ENCODE results near the gene LY6G5C. TPM values are rescaled to one million over a fixed set of nuclear protein-coding genes. Genes with fewer than 3 reads are reported as not detected.
A peak's percentile ranks its signal among the peaks of the same experiment; 100 is the strongest.

Gene LY6G5C
- total and polyA plus RNA-seq, 9 of the 15 experiments (the other 6 are each of a cell fraction or from before 2014, with no cell fraction given): 0.10 to 0.67 (median 0.46) TPM; not detected in 4

- FAIRE-seq (no peak), DNase-seq (ENCODE audit: extremely low read depth in 1 of 4, low spot score in 3 of 4) (no peak), ATAC-seq (peak; percentile 15)
- no peak overlapping the region for H3K4me2 ChIP-seq (ENCODE audit: insufficient read depth, low read length)
- in situ Hi-C loops (cut with MboI) (no loop called here), intact Hi-C loops (cut with micrococcal nuclease) (no loop called here)
- H3K36me3 ChIP-seq (ENCODE audit: control insufficient read depth, insufficient read depth, low read length): peaks cover 98% of the 10 kb centered on the region
- TF ChIP-seq POLR2AphosphoS5 (IDR thresholded peaks at IDR 0.05; ENCODE audit: control insufficient read depth, insufficient read depth, low read depth, low read length) (0 out of 2 replicates have a peak, but pooled peaks have one; percentile 18), POLR2G (IDR thresholded peaks at IDR 0.05; ENCODE audit: low read depth, low read length) (peak; percentile 56), RBM22 (IDR thresholded peaks at IDR 0.05; ENCODE audit: low read depth, low read length, poor library complexity, severe bottlenecking) (peak; percentile 68), CHD4 (IDR thresholded peaks at IDR 0.05; ENCODE audit: insufficient read depth, insufficient replicate concordance, low read depth, low read length, poor library complexity, severe bottlenecking) (no peak), RBFOX2 (IDR thresholded peaks at IDR 0.05; ENCODE audit: low read depth, low read length) (peak; percentile 63), SRSF1 (IDR thresholded peaks at IDR 0.05; ENCODE audit: low read depth, low read length) (no peak), MYNN (IDR thresholded peaks at IDR 0.05) (peak; percentile 34; the same call in 1 of the 2 replicates), MYNN (CRISPR knock-in tag; IDR thresholded peaks at IDR 0.05) (no peak), TEAD2 (tag; IDR thresholded peaks at IDR 0.05) (no peak), POLR2A (conservative IDR thresholded peaks at IDR 0.05) (0 out of 2 replicates have a peak, but pooled peaks have one; percentile 34), MLLT1 (IDR thresholded peaks at IDR 0.05) (0 out of 4 replicates have a peak, but pooled peaks of 1 of the 2 experiments have one; percentile 14)
- CTCF ChIA-PET (ENCODE audit: low intra/inter-chr PET ratio): no interaction called here
- no peaks in the 10 kb centered on the region for H3K9me3 ChIP-seq (replicated peaks; ENCODE audit: control insufficient read depth, insufficient read depth, low read depth, low read length)
- H3K9ac ChIP-seq (ENCODE audit: insufficient read depth in 1 of 2, low read depth in 2 of 2, low read length in 2 of 2): no peak overlapping the region; a peak in 1 of 4 replicates
- no peak overlapping the region for H2AFZ ChIP-seq (ENCODE audit: low read depth, low read length)
- no peaks in the 10 kb centered on the region for H3K9me1 ChIP-seq (ENCODE audit: control insufficient read depth, insufficient read depth, low read length)
- peak overlapping the region; percentile 45; the same call in 1 of the 3 replicates for H3K27ac ChIP-seq (ENCODE audit: extremely low read depth, low read depth, low read length)
- 79% methylated on average over 26 of the region's 27 CpGs for WGBS (ENCODE audit: insufficient coverage, low coverage, missing lambda C conversion rate)
- H4K20me1 ChIP-seq (replicated peaks; ENCODE audit: control insufficient read depth, insufficient read depth, low read length): peaks cover 27% of the 10 kb centered on the region
- TSS peak; percentile 34 for BruUV-seq (replicated peaks)
- peaks cover 3 to 21% of the 10 kb centered on the region in 2 experiments; a peak in 4 of 5 replicates for H3K4me1 ChIP-seq (replicated peaks in 1 of 2; ENCODE audit: control insufficient read depth in 2 of 2, insufficient read depth in 2 of 2, low read length in 2 of 2)
- no peaks in the 10 kb centered on the region; the same call in 2 of the 3 replicates for H3K79me2 ChIP-seq (ENCODE audit: control insufficient read depth, insufficient read depth, low read length)
- POLR2A ChIA-PET: interaction anchor here (0.7 to 14.8 kb wide), 10 partner anchors 8 to 199 kb away, joined by 3 to 274 read pairs (median 4); partner anchors contain the start of genes ABHD16A, APOM, BAG6 and GPANK1
- no peaks in the 10 kb centered on the region for H3K27me3 ChIP-seq (ENCODE audit: control insufficient read depth in 2 of 2, insufficient read depth in 2 of 2, low read length in 2 of 2)
- no peak overlapping the region for H3K4me3 ChIP-seq
These were observed 43.9 kb downstream of the LY6G5C start for GRCh38 chr6:31636698-31637596.
